ENCODE measurements around the gene STX16. TPM values are rescaled to one million over a fixed set of nuclear protein-coding genes. Genes with fewer than 3 reads are reported as not detected.
A peak's percentile ranks its signal among the peaks of the same experiment; 100 is the strongest.

Gene STX16
- total RNA-seq, 1 donor from 2014 or later: 67.8 TPM

DNA sequence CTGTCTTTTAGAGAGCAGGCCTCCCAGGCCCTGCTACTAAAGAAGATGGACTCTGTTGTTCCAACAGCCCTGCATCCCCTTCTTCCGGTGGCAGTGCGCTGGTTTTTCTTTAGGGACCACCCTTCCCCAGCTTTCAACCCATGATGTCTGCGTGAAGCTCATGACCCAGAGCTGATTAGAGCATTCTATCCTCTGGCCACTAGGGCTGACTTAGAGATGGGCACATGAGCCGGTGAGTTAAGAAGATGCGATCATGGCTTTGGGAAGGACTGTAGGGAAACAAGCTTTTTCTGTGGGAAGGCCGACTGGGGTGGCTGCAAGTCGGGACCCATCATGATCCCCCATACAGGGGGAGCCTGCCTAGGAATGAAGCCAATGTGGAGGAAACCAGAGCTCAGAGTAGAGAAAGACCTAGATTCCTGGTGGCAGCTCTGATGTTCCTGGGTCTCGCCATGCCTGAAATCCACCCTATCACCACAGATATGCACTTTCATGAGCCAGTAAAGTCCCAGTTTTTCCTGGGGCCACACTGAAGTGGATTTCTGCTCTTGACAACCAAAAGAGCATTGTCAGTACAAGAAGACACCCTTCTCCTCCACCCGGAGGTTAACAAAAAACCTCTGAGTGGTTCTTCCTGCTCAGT lies 29.1 kb upstream of the STX16 start:
- TF ChIP-seq CTCF (IDR thresholded peaks at IDR 0.05): no peak
- ATAC-seq: no peak
- no peaks in the 10 kb centered on the region for H3K9me3 ChIP-seq
- no peak overlapping the region for H3K27ac ChIP-seq
- no peak for DNase-seq
- no peaks in the 10 kb centered on the region for H3K36me3 ChIP-seq
- H3K4me1 ChIP-seq: no peaks in the 10 kb centered on the region
- H3K27me3 ChIP-seq (ENCODE audit: low read depth): peaks cover 10% of the 10 kb centered on the region
- no peak overlapping the region for H3K4me3 ChIP-seq
- intact Hi-C loops (cut with DNase I): no loop called here

- no peak overlapping the region for H3K27ac ChIP-seq
- H3K4me3 ChIP-seq: no peak overlapping the region
- H3K4me1 ChIP-seq: no peaks in the 10 kb centered on the region
- H3K9me3 ChIP-seq: no peaks in the 10 kb centered on the region
- intact Hi-C loops (cut with DNase I): no loop called here
- ATAC-seq: no peak
- TF ChIP-seq CTCF (IDR thresholded peaks at IDR 0.05): no peak
- no peak for DNase-seq
- no peaks in the 10 kb centered on the region for H3K36me3 ChIP-seq
- peaks cover 10% of the 10 kb centered on the region for H3K27me3 ChIP-seq (ENCODE audit: low read depth)
Measured at GRCh38 chr20:58622671-58623578, 28.2 kb upstream of the STX16 start.

DNA sequence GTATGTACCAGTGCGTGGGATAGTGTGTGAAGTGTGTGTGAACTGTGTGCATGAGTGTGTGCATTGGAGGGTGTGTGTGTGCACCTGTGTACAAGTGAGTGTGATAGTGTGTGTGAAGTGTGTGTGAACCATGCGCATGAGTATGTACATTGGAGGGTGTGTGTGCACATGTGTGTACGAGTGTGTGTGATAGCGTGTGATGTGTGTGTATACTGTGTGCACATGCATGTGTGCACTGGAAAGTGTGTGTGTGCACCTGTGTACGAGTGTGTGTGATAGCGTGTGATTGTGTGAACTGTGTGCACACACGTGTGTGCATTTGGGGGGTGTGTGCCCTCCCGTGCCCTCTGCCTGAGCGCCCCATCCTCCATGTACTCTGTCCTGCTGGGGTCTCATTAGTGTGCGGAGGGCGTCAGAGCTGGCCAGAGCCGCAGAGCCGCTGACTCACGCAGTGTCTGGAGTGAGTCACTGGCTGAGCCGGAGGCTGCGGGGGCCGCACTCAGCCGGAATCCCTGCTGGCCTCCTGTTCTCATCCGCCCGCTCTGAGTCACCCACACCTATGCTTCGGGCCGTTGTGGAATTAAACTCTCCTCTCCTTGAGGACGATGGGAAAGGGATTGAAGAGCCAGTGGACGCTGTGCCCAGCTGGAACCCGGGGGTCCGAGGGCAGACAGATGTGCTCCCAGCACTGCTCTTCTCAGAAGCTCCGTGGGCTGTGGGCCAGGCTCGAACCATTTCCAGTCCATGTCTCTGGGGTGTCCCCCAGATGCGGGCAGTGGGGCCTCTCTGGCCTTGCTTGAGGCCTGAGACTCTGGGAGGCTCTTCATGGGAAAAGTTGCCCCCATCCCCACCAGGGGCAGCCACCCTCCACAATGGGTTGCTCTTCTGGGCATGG lies 27.3 kb upstream of the STX16 start:
- H3K36me3 ChIP-seq: no peaks in the 10 kb centered on the region
- peaks cover 9% of the 10 kb centered on the region for H3K27me3 ChIP-seq (ENCODE audit: low read depth)
- H3K4me3 ChIP-seq: no peak overlapping the region
- H3K4me1 ChIP-seq: no peaks in the 10 kb centered on the region
- no peak for TF ChIP-seq CTCF (IDR thresholded peaks at IDR 0.05)
- no peak for DNase-seq
- no peak overlapping the region for H3K27ac ChIP-seq
- H3K9me3 ChIP-seq: no peaks in the 10 kb centered on the region
- peak; percentile 14 to 24 for ATAC-seq
- intact Hi-C loops (cut with DNase I): no loop called here

- Histone ChIP-seq H3K9me3 (no peaks in the 10 kb centered on the region), H3K27ac (no peak overlapping the region), H3K4me1 (no peaks in the 10 kb centered on the region), H3K4me3 (no peak overlapping the region), H3K36me3 (no peaks in the 10 kb centered on the region), H3K27me3 (ENCODE audit: low read depth) (peaks cover 8% of the 10 kb centered on the region)
- ATAC-seq (no peak), DNase-seq (no peak)
- intact Hi-C loops (cut with DNase I): no loop called here
- TF ChIP-seq CTCF (IDR thresholded peaks at IDR 0.05): no peak
Measured at GRCh38 chr20:58624687-58625086, 26.4 kb upstream of the STX16 start.

DNA sequence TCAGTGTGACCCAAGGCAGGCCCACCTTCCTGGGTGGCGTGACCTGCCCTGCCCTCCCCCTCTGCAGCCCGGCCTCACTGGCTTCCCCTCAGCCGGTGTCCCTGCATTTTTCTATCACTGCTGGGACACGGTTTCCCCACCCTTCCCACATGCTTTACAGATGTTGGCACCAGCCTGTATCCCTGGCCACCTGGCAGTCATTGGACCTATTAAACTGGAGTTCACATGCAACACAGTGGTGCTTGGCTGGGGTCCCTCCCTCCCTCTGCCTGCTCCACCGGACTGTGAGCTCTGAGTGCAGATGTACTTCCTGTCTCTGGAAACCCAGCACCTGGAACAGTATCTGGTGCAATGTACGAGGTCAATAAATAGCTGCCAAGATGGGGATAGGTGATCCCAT lies 25.5 kb upstream of the STX16 start:
- intact Hi-C loops (cut with DNase I): no loop called here
- Histone ChIP-seq H3K27ac (no peak overlapping the region), H3K27me3 (ENCODE audit: low read depth) (peaks cover 8% of the 10 kb centered on the region), H3K4me1 (no peaks in the 10 kb centered on the region), H3K36me3 (no peaks in the 10 kb centered on the region), H3K9me3 (no peaks in the 10 kb centered on the region), H3K4me3 (no peak overlapping the region)
- TF ChIP-seq CTCF (IDR thresholded peaks at IDR 0.05): no peak
- DNase-seq (no peak), ATAC-seq (no peak)

All from lower lobe of right lung (tissue), 2 donors.